Lung (tissue), 12 donors: Measurements from ENCODE around the gene STIMATE. TPM values are rescaled to one million over a fixed set of nuclear protein-coding genes. Genes with fewer than 3 reads are reported as not detected.

Source experiments
- ATAC-seq: fragments of 200-7000 bp; cut with Tn5 transposase; one replicate; pipeline ENCODE4 v1.9.1; 2020; ENCODE audit warnings: moderate number of reproducible peaks; ENCODE audit not compliant: insufficient read depth, low FRiP score
- DNase-seq, 3 donors: peaks; one replicate each; pipeline ENCODE4 v3.0.0-alpha.2; 2013 to 2017
- H3K27ac ChIP-seq, 2 donors: one replicate each; pipeline ENCODE4 v1.5.1; 2013; ENCODE audit warnings: mild to moderate bottlenecking in 2 of 2, moderate library complexity in 2 of 2, control low read depth in 1 of 2, inconsistent platforms in 1 of 2, low read depth in 1 of 2, low read length in 1 of 2
- H3K27me3 ChIP-seq, 3 donors: one replicate each; pipeline ENCODE4 v1.5.1; 2013; ENCODE audit warnings: low read length in 2 of 3; ENCODE audit not compliant: control insufficient read depth in 3 of 3, insufficient read depth in 3 of 3
- H3K36me3 ChIP-seq, 4 donors: one replicate each; pipeline ENCODE4 v1.5.1; 2013; ENCODE audit warnings: low read length in 4 of 4, mild to moderate bottlenecking in 1 of 4, moderate library complexity in 1 of 4; ENCODE audit not compliant: control insufficient read depth in 4 of 4, insufficient read depth in 4 of 4
- H3K4me1 ChIP-seq, 5 donors: one replicate each; pipeline ENCODE4 v1.5.1; 2013; ENCODE audit warnings: low read length in 5 of 5, mild to moderate bottlenecking in 2 of 5, moderate library complexity in 1 of 5; ENCODE audit not compliant: control insufficient read depth in 5 of 5, insufficient read depth in 5 of 5
- H3K4me3 ChIP-seq: one replicate; pipeline ENCODE4 v1.5.1; 2013; ENCODE audit warnings: mild to moderate bottlenecking, control low read depth, moderate library complexity
- H3K9ac ChIP-seq, 2 donors: one replicate each; pipeline ENCODE4 v1.5.1; 2013; ENCODE audit warnings: low read length in 2 of 2, control low read depth in 1 of 2; ENCODE audit not compliant: insufficient read depth in 1 of 2
- H3K9me3 ChIP-seq, 4 donors: one replicate each; pipeline ENCODE4 v1.5.1; 2013; ENCODE audit warnings: low read length in 3 of 4, mild to moderate bottlenecking in 1 of 4, moderate library complexity in 1 of 4; ENCODE audit not compliant: control insufficient read depth in 4 of 4, insufficient read depth in 3 of 4
- WGBS, 2 donors: extraction: QIAGEN DNeasy Blood & Tissue Kit; methylation state at CpG; one replicate each; pipeline ENCODE4 v1.1.7; 2013; 5-methylcytosine and 5-hydroxymethylcytosine counted together
- polyA plus RNA-seq, 2 donors: library from polyadenylated mRNA; stranded (reverse); fragments of 200-250 nt; gene quantifications; one replicate each; pipeline ENCODE4 v1.2.1, GENCODE V29; 2013
- total RNA-seq, 2 donors: library from RNA; depleted of rRNA in 1 of 2; stranded (reverse); fragments of >200 nt in 1 of 2; gene quantifications; one replicate each; pipeline ENCODE4 v1.2.1, GENCODE V29; 2014 to 2021
- TF ChIP-seq, protein P1 (sequence below): IDR thresholded peaks from 2 replicates; pipeline ENCODE4 v1.5.1; 2012; ENCODE audit warnings: mild to moderate bottlenecking; ENCODE audit errors: control extremely low read depth, extremely low read depth
- donor health status: control.
- donor health status: control.
- donor health status: Bipolar disorder and iron deficiency.
- donor health status: healthy.
- donor health status: DM: yes; HTN: yes; CAD: no.

Gene STIMATE
- total and polyA plus RNA-seq, 4 donors, result 18.6 to 62.5 (median 20.5) TPM

GRCh38 chr3:52793702-52794611 lies 103.4 kb downstream of the STIMATE start:
- no peaks in the 10 kb centered on the region for H3K4me1 ChIP-seq
- no peak overlapping the region for H3K4me3 ChIP-seq
- no peak overlapping the region for H3K27ac ChIP-seq
- DNase-seq, result peak in 1 of 3 donors; percentile 13
- H3K9me3 ChIP-seq, result no peaks in the 10 kb centered on the region
- H3K27me3 ChIP-seq, result no peaks in the 10 kb centered on the region
- ATAC-seq, result no peak
- H3K9ac ChIP-seq, result no peak overlapping the region
- 78 to 86% methylated on average over 9 of the region's 9 CpGs for whole genome bisulfite sequencing, 2 donors
- H3K36me3 ChIP-seq, result no peaks in the 10 kb centered on the region
- TF ChIP-seq, protein P1, sequence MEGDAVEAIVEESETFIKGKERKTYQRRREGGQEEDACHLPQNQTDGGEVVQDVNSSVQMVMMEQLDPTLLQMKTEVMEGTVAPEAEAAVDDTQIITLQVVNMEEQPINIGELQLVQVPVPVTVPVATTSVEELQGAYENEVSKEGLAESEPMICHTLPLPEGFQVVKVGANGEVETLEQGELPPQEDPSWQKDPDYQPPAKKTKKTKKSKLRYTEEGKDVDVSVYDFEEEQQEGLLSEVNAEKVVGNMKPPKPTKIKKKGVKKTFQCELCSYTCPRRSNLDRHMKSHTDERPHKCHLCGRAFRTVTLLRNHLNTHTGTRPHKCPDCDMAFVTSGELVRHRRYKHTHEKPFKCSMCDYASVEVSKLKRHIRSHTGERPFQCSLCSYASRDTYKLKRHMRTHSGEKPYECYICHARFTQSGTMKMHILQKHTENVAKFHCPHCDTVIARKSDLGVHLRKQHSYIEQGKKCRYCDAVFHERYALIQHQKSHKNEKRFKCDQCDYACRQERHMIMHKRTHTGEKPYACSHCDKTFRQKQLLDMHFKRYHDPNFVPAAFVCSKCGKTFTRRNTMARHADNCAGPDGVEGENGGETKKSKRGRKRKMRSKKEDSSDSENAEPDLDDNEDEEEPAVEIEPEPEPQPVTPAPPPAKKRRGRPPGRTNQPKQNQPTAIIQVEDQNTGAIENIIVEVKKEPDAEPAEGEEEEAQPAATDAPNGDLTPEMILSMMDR, result no peak

- 77 to 86% methylated on average over 18 of the region's 18 CpGs for WGBS, 2 donors
- Histone ChIP-seq H3K9me3 (no peaks in the 10 kb centered on the region), H3K4me1 (no peaks in the 10 kb centered on the region), H3K4me3 (no peak overlapping the region), H3K27ac (no peak overlapping the region), H3K36me3 (no peaks in the 10 kb centered on the region), H3K27me3 (no peaks in the 10 kb centered on the region), H3K9ac (no peak overlapping the region)
- no peak for DNase-seq
- ATAC-seq, result no peak
- TF ChIP-seq, protein P1, result no peak
These were observed 104.2 kb downstream of the STIMATE start for GRCh38 chr3:52792961-52793695.

- H3K9me3 ChIP-seq, result no peaks in the 10 kb centered on the region
- H3K4me3 ChIP-seq, result no peak overlapping the region
- H3K27me3 ChIP-seq, result no peaks in the 10 kb centered on the region
- ATAC-seq (no peak), DNase-seq (no peak)
- TF ChIP-seq, protein P1, result no peak
- H3K27ac ChIP-seq, result no peak overlapping the region
- no peaks in the 10 kb centered on the region for H3K36me3 ChIP-seq
- H3K9ac ChIP-seq, result no peak overlapping the region
- 86 to 87% methylated on average over 7 of the region's 7 CpGs for WGBS, 2 donors
- H3K4me1 ChIP-seq, result no peaks in the 10 kb centered on the region
These were observed 104.9 kb downstream of the STIMATE start for GRCh38 chr3:52792413-52792812.
